HCT116 (cell line): ENCODE measurements around the gene UBL4B. TPM values are rescaled to one million over a fixed set of nuclear protein-coding genes. Genes with fewer than 3 reads are reported as not detected.

Source experiments
- ATAC-seq: fragments of 200-7000 bp; cut with Tn5 transposase; 2 replicates; pipeline ENCODE4 v1.9.1; 2020; ENCODE audit warnings: mild to moderate bottlenecking, moderate library complexity
- BruUV-seq: library from RNA; stranded (reverse); fragments of 400-500 nt; replicated peaks from 2 replicates; lab custom pipeline; 2021; lab: Mats Ljungman, UMichigan
- CTCF ChIA-PET: fragments of 300-600 bp; sonication (Branson Sonifier 250); formaldehyde crosslinking; loops from one replicate; lab custom pipeline; 2021; ENCODE audit warnings: antibody characterized with exemption; lab: Charles Lee
- POLR2A ChIA-PET: fragments of 300-600, 350-600 bp; sonication (Branson Sonifier 250); formaldehyde crosslinking; loops from one replicate; lab custom pipeline; 2021; ENCODE audit warnings: antibody characterized with exemption; lab: Charles Lee
- RAD21 ChIA-PET, 2 experiments: fragments of 300-600 bp; sonication (Branson Sonifier 250); formaldehyde crosslinking; loops; one replicate each; lab custom pipeline; 2023; ENCODE audit warnings: low total read pairs in 2 of 2; ENCODE audit not compliant: uncharacterized antibody in 2 of 2, unreplicated experiment in 2 of 2, low non-redundant PET in 1 of 2; lab: Charles Lee
- DNase-seq: peaks from one replicate; pipeline ENCODE4 v3.0.0-alpha.2; 2010; ENCODE audit warnings: low read depth, low spot score
- H2AFZ ChIP-seq: fragments of 200-600 bp; shearing (Covaris generic), sonication (generic); 2 replicates; pipeline ENCODE4 v1.6.1; 2017; ENCODE audit warnings: low read depth, mixed run types, mixed read lengths, antibody characterized with exemption, low read length; ENCODE audit not compliant: poor library complexity, severe bottlenecking
- H3K27ac ChIP-seq: 2 replicates; pipeline ENCODE4 v1.5.1; 2012; ENCODE audit warnings: low read depth, low read length
- H3K27me3 ChIP-seq: fragments of 200-600 bp; sonication (generic); 2 replicates; pipeline ENCODE4 v1.6.1; 2016; ENCODE audit warnings: mixed run types, low read length, mixed read lengths; ENCODE audit not compliant: insufficient read depth
- H3K36me3 ChIP-seq, 2 experiments: fragments of 200-500 bp in 1 of 2; fragments of 200-600 bp in 1 of 2; sonication (Bioruptor generic) in 1 of 2; sonication (generic) in 1 of 2; 2 replicates each; pipeline versions ENCODE4 v1.5.1 to v1.6.1; 2014 to 2016; ENCODE audit warnings: low read length in 2 of 2, inconsistent platforms in 1 of 2, mixed read lengths in 1 of 2, mixed run types in 1 of 2; ENCODE audit not compliant: insufficient read depth in 2 of 2, control insufficient read depth in 1 of 2
- H3K4me1 ChIP-seq, 2 experiments: fragments of 200-600 bp in 1 of 2; sonication (generic) in 1 of 2; 2 replicates each; pipeline versions ENCODE4 v1.5.1 to v1.6.1; 2012 to 2017; ENCODE audit warnings: low read length in 2 of 2, inconsistent platforms in 1 of 2, mild to moderate bottlenecking in 1 of 2, mixed read lengths in 1 of 2, mixed run types in 1 of 2, moderate library complexity in 1 of 2; ENCODE audit not compliant: insufficient read depth in 2 of 2, control insufficient read depth in 1 of 2
- H3K4me2 ChIP-seq: fragments of 200-600 bp; sonication (generic); 2 replicates; pipeline ENCODE4 v1.6.1; 2017; ENCODE audit warnings: mixed run types, low read length, mixed read lengths
- H3K4me3 ChIP-seq, 2 experiments: fragments of 200-600 bp in 1 of 2; sonication (generic) in 1 of 2; replicated peaks in 1 of 2; 2 replicates each; pipeline ENCODE4 v1.5.1; 2011 to 2016; ENCODE audit warnings: low read length in 2 of 2, control low read depth in 1 of 2, low read depth in 1 of 2, mild to moderate bottlenecking in 1 of 2, mixed read lengths in 1 of 2, mixed run types in 1 of 2
- H3K79me2 ChIP-seq: fragments of 200-600 bp; sonication (generic); 2 replicates; pipeline ENCODE4 v1.6.1; 2017; ENCODE audit warnings: mild to moderate bottlenecking, mixed run types, low read length, moderate library complexity, mixed read lengths; ENCODE audit not compliant: insufficient read depth
- H3K9ac ChIP-seq: fragments of 200-600 bp; sonication (generic); 2 replicates; pipeline ENCODE4 v1.6.1; 2016; ENCODE audit warnings: low read length, mixed read lengths
- H3K9me2 ChIP-seq: fragments of 200-600 bp; sonication (generic), shearing (Covaris generic); 2 replicates; pipeline ENCODE4 v1.6.1; 2017; ENCODE audit warnings: mixed run types, mild to moderate bottlenecking, moderate library complexity; ENCODE audit not compliant: insufficient read depth
- H3K9me3 ChIP-seq, 2 experiments: fragments of 200-500 bp in 1 of 2; fragments of 200-600 bp in 1 of 2; sonication (Bioruptor generic) in 1 of 2; sonication (generic) in 1 of 2; 2 replicates each; pipeline ENCODE4 v1.6.1; 2014 to 2017; ENCODE audit warnings: low read length in 2 of 2, mixed read lengths in 2 of 2, inconsistent platforms in 1 of 2, low read depth in 1 of 2, mild to moderate bottlenecking in 1 of 2, mixed run types in 1 of 2, moderate library complexity in 1 of 2; ENCODE audit not compliant: control insufficient read depth in 1 of 2, insufficient read depth in 1 of 2
- H4K20me1 ChIP-seq: fragments of 200-600 bp; sonication (generic), shearing (Covaris generic); 2 replicates; pipeline ENCODE4 v1.6.1; 2017; ENCODE audit warnings: mixed run types, mild to moderate bottlenecking, moderate library complexity; ENCODE audit not compliant: insufficient read depth
- CBX3 ChIP-seq: IDR thresholded peaks from 2 replicates; pipeline ENCODE4 v1.6.1; 2012; ENCODE audit warnings: low read depth
- CEBPB ChIP-seq: IDR thresholded peaks from 2 replicates; pipeline ENCODE4 v1.6.1; 2012; ENCODE audit warnings: low read depth
- EGR1 ChIP-seq: IDR thresholded peaks from 2 replicates; pipeline ENCODE4 v1.6.1; 2012; ENCODE audit warnings: low read depth
- EZH2phosphoT487 ChIP-seq: fragments of 200-600 bp; IDR thresholded peaks from 2 replicates; pipeline ENCODE4 v1.6.1; 2018; ENCODE audit warnings: antibody characterized with exemption, borderline replicate concordance
- FOSL1 ChIP-seq: IDR thresholded peaks from 2 replicates; pipeline ENCODE4 v1.6.1; 2012; ENCODE audit warnings: low read depth
- POLR2A ChIP-seq: IDR thresholded peaks from 2 replicates; pipeline ENCODE4 v1.7.0; 2011; ENCODE audit warnings: borderline replicate concordance; ENCODE audit not compliant: insufficient read depth, insufficient read length; ENCODE audit errors: extremely low read depth
- SP1 ChIP-seq: IDR thresholded peaks from 2 replicates; pipeline ENCODE4 v1.6.1; 2012; ENCODE audit warnings: low read depth
- TCF7L2 ChIP-seq: IDR thresholded peaks from 2 replicates; pipeline ENCODE4 v1.7.0; 2011; ENCODE audit warnings: borderline replicate concordance, inconsistent platforms; ENCODE audit not compliant: insufficient read depth, insufficient read length; ENCODE audit errors: extremely low read depth
- YY1 ChIP-seq: IDR thresholded peaks from 2 replicates; pipeline ENCODE4 v1.6.1; 2011; ENCODE audit warnings: low read length, low read depth, moderate library complexity, mild to moderate bottlenecking; ENCODE audit not compliant: insufficient replicate concordance; ENCODE audit errors: extremely low read depth
- ZFX ChIP-seq: fragments of 450-650 bp; IDR thresholded peaks from 2 replicates; pipeline ENCODE4 v1.6.1; 2017
- intact Hi-C: fragments of 100-400 bp; cut with micrococcal nuclease; formaldehyde crosslinking; loops from 2 replicates; pipeline ENCODE4 v1.10.0; 2022
- total RNA-seq: library from RNA; stranded (reverse); gene quantifications from one replicate; pipeline ENCODE4 v1.2.1, GENCODE V29; 2021; ENCODE audit not compliant: unreplicated experiment
- TF ChIP-seq, protein P1 (sequence below), 3 experiments: fragments of 200-600 bp in 1 of 3; sonication (generic) in 1 of 3; IDR thresholded peaks in 2 of 3; conservative IDR thresholded peaks in 1 of 3; 2 replicates each; pipeline ENCODE4 v1.5.1; 2012 to 2017; ENCODE audit warnings: low read depth in 2 of 3, low read length in 2 of 3, antibody characterized with exemption in 1 of 3, borderline replicate concordance in 1 of 3, control low read depth in 1 of 3, mild to moderate bottlenecking in 1 of 3, mixed read lengths in 1 of 3, mixed run types in 1 of 3, moderate library complexity in 1 of 3; ENCODE audit not compliant: insufficient read depth in 1 of 3
- TF ChIP-seq, protein P2 (sequence below): IDR thresholded peaks from 2 replicates; pipeline ENCODE4 v1.6.1; 2011; ENCODE audit warnings: mild to moderate bottlenecking, low read length, moderate library complexity; ENCODE audit not compliant: insufficient replicate concordance; ENCODE audit errors: extremely low read depth
- TF ChIP-seq, protein P3 (sequence below): IDR thresholded peaks from 2 replicates; pipeline ENCODE4 v1.6.1; 2012; ENCODE audit warnings: low read depth

The UBL4B gene
- total RNA-seq, 1 experiment from 2014 or later = 0.57 TPM

DNA sequence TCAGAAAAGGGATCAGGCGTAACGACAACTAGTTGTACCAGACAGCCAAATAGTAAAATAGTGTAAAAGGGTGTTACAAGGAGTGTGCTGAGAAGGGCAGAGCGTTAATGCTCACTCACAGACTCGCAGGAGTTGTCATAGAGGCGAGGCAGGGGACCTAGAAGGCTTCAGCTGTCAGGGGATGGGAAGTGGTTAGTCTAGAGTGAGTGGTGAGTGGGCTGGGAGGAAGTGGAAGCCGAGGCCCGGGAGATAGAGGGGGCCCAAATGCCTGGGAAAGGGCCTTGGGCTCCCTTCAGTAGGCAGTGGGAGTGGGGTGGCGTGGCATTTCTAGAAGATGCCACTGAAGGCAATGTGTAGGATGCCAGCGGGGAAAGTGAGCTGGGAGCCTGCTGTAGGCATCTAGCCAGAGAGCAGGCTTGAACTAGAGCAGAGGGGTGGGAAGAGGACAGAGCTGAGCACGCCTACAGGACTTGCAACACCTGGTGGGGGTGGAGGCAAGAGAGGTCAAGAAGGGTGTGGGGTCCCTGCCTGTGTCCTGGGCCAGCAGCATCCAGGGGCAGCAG lies 48.4 kb downstream of the UBL4B start (continued):
- TF ChIP-seq, protein P1, sequence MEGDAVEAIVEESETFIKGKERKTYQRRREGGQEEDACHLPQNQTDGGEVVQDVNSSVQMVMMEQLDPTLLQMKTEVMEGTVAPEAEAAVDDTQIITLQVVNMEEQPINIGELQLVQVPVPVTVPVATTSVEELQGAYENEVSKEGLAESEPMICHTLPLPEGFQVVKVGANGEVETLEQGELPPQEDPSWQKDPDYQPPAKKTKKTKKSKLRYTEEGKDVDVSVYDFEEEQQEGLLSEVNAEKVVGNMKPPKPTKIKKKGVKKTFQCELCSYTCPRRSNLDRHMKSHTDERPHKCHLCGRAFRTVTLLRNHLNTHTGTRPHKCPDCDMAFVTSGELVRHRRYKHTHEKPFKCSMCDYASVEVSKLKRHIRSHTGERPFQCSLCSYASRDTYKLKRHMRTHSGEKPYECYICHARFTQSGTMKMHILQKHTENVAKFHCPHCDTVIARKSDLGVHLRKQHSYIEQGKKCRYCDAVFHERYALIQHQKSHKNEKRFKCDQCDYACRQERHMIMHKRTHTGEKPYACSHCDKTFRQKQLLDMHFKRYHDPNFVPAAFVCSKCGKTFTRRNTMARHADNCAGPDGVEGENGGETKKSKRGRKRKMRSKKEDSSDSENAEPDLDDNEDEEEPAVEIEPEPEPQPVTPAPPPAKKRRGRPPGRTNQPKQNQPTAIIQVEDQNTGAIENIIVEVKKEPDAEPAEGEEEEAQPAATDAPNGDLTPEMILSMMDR (IDR thresholded peaks at IDR 0.05 in 2 of 3, conservative IDR thresholded peaks at IDR 0.05 in 1 of 3; ENCODE audit: borderline replicate concordance in 1 of 3, insufficient read depth in 1 of 3, low read depth in 2 of 3, low read length in 2 of 3) = no peak

DNA sequence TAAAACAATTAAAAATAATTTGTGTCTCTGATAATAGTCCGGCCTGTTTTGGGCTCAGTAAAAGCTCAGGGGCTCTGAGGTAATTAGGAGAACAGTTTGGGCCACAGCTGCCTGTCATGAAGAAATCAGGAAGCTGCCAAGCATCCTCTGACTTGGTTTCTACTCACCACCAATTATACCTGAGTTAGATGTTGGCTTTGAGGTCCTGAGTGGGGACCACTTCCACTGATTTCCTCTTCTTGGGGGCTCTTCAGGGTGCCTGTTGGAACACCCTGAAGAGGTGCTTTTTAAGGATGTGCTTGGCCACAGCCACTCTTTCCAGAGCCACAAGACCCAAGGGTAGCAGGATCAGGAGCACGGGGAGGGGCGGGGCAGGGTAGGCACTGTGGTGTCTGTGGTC lies 48.9 kb downstream of the UBL4B start:
- Histone ChIP-seq H3K27ac (no peak overlapping the region), H3K4me3 (no peak overlapping the region), H3K27me3 (no peaks in the 10 kb centered on the region), H3K79me2 (no peaks in the 10 kb centered on the region), H2AFZ (no peak overlapping the region), H3K4me2 (no peak overlapping the region), H3K36me3 (no peaks in the 10 kb centered on the region), H3K9ac (no peak overlapping the region), H3K9me2 (no peaks in the 10 kb centered on the region), H3K9me3 (no peaks in the 10 kb centered on the region), H3K4me1 (peaks cover 0 to 6% of the 10 kb centered on the region in 2 experiments; a peak in 2 of 4 replicates), H4K20me1 (no peaks in the 10 kb centered on the region)
- no peak for DNase-seq
- ChIA-PET POLR2A (no interaction called here), RAD21 (no interaction called here), CTCF (no interaction called here)
- BruUV-seq = no TSS peak
- no peak for TF ChIP-seq ZFX
- no peak for TF ChIP-seq FOSL1
- TF ChIP-seq CBX3 = no peak
- no peak for TF ChIP-seq SP1
- TF ChIP-seq, protein P2, sequence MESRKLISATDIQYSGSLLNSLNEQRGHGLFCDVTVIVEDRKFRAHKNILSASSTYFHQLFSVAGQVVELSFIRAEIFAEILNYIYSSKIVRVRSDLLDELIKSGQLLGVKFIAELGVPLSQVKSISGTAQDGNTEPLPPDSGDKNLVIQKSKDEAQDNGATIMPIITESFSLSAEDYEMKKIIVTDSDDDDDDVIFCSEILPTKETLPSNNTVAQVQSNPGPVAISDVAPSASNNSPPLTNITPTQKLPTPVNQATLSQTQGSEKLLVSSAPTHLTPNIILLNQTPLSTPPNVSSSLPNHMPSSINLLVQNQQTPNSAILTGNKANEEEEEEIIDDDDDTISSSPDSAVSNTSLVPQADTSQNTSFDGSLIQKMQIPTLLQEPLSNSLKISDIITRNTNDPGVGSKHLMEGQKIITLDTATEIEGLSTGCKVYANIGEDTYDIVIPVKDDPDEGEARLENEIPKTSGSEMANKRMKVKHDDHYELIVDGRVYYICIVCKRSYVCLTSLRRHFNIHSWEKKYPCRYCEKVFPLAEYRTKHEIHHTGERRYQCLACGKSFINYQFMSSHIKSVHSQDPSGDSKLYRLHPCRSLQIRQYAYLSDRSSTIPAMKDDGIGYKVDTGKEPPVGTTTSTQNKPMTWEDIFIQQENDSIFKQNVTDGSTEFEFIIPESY = no peak
- no peak for TF ChIP-seq YY1
- TF ChIP-seq EGR1 = no peak
- no peak for TF ChIP-seq EZH2phosphoT487
- no peak for TF ChIP-seq POLR2A
- no peak for TF ChIP-seq TCF7L2
- TF ChIP-seq, protein P3, sequence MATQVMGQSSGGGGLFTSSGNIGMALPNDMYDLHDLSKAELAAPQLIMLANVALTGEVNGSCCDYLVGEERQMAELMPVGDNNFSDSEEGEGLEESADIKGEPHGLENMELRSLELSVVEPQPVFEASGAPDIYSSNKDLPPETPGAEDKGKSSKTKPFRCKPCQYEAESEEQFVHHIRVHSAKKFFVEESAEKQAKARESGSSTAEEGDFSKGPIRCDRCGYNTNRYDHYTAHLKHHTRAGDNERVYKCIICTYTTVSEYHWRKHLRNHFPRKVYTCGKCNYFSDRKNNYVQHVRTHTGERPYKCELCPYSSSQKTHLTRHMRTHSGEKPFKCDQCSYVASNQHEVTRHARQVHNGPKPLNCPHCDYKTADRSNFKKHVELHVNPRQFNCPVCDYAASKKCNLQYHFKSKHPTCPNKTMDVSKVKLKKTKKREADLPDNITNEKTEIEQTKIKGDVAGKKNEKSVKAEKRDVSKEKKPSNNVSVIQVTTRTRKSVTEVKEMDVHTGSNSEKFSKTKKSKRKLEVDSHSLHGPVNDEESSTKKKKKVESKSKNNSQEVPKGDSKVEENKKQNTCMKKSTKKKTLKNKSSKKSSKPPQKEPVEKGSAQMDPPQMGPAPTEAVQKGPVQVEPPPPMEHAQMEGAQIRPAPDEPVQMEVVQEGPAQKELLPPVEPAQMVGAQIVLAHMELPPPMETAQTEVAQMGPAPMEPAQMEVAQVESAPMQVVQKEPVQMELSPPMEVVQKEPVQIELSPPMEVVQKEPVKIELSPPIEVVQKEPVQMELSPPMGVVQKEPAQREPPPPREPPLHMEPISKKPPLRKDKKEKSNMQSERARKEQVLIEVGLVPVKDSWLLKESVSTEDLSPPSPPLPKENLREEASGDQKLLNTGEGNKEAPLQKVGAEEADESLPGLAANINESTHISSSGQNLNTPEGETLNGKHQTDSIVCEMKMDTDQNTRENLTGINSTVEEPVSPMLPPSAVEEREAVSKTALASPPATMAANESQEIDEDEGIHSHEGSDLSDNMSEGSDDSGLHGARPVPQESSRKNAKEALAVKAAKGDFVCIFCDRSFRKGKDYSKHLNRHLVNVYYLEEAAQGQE = no peak
- TF ChIP-seq, protein P1 (IDR thresholded peaks at IDR 0.05 in 2 of 3, conservative IDR thresholded peaks at IDR 0.05 in 1 of 3; ENCODE audit: borderline replicate concordance in 1 of 3, insufficient read depth in 1 of 3, low read depth in 2 of 3, low read length in 2 of 3) = no peak
- TF ChIP-seq CEBPB = no peak
- intact Hi-C loops = no loop called here
- no peak for ATAC-seq
